ENCODE measurements around the gene AMT.
A peak's percentile ranks its signal among the peaks of the same experiment; 100 is the strongest.

AMT gene, protein sequence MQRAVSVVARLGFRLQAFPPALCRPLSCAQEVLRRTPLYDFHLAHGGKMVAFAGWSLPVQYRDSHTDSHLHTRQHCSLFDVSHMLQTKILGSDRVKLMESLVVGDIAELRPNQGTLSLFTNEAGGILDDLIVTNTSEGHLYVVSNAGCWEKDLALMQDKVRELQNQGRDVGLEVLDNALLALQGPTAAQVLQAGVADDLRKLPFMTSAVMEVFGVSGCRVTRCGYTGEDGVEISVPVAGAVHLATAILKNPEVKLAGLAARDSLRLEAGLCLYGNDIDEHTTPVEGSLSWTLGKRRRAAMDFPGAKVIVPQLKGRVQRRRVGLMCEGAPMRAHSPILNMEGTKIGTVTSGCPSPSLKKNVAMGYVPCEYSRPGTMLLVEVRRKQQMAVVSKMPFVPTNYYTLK

DNA sequence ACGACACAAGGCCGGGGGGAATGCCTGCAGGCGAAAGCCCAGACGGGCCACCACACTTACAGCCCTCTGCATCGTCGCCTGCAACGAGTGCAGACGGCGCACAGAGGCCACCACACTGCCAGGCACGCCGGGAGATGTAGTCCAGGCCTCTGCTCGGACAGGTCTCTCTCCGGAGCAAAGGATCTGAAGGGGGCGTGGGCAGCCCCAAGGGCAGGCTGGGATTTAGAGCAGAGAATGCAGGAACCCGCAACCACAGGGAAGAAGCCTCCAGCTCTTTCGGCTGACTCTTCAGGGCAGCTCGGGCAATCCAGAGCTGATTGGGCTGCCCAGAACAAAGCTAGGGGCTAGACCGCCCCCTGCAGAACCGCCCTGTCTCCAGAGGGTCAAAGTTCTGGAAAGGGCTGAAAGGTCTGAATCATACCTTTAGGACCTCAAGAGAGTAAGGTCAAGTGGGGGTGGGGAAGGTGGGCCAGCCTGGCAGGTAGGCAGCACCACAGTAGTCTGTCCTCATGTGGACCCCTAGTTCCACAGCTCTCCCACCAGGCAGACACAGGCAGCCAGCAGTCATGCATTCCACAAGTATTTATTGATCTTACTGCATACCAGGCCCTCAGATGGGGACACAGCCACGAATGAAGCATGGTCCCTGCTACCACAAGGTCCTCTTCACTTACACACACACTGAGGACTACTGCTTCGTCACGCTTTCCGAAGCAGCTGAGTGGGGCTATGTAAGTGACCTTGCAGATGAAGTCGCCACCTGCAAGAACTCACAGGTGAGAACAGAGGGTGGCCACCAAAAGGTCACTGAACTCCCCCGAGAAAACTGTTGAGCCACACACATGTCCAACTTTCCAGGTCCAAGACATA is at the start of gene AMT:
TSS of gene AMT (minus strand) at position 95 of the 870 bp plus-strand sequence. CDS start at position 72, 23 bp downstream.
- Histone ChIP-seq H3K27ac (ENCODE audit: poor library complexity, severe bottlenecking) (peak within 1 kb of the TSS; percentile 63), H3K9me3 (ENCODE audit: severe bottlenecking) (no peaks in the 10 kb centered on the region), H3K27me3 (ENCODE audit: insufficient read depth, poor library complexity, severe bottlenecking) (no peaks in the 10 kb centered on the region), H3K4me1 (ENCODE audit: insufficient read depth, poor library complexity, severe bottlenecking) (peaks cover 4% of the 10 kb centered on the region), H3K4me3 (ENCODE audit: severe bottlenecking) (no peak within 1 kb of the TSS), H3K36me3 (ENCODE audit: low read depth) (no peaks in the 10 kb centered on the region; the same call in 1 of the 2 replicates)
- ATAC-seq (ENCODE audit: low read depth): no peak
- DNase-seq (ENCODE audit: low spot score): no peak
- TF ChIP-seq, protein P1, sequence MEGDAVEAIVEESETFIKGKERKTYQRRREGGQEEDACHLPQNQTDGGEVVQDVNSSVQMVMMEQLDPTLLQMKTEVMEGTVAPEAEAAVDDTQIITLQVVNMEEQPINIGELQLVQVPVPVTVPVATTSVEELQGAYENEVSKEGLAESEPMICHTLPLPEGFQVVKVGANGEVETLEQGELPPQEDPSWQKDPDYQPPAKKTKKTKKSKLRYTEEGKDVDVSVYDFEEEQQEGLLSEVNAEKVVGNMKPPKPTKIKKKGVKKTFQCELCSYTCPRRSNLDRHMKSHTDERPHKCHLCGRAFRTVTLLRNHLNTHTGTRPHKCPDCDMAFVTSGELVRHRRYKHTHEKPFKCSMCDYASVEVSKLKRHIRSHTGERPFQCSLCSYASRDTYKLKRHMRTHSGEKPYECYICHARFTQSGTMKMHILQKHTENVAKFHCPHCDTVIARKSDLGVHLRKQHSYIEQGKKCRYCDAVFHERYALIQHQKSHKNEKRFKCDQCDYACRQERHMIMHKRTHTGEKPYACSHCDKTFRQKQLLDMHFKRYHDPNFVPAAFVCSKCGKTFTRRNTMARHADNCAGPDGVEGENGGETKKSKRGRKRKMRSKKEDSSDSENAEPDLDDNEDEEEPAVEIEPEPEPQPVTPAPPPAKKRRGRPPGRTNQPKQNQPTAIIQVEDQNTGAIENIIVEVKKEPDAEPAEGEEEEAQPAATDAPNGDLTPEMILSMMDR (IDR thresholded peaks at IDR 0.05; ENCODE audit: poor library complexity, severe bottlenecking): no peak

DNA sequence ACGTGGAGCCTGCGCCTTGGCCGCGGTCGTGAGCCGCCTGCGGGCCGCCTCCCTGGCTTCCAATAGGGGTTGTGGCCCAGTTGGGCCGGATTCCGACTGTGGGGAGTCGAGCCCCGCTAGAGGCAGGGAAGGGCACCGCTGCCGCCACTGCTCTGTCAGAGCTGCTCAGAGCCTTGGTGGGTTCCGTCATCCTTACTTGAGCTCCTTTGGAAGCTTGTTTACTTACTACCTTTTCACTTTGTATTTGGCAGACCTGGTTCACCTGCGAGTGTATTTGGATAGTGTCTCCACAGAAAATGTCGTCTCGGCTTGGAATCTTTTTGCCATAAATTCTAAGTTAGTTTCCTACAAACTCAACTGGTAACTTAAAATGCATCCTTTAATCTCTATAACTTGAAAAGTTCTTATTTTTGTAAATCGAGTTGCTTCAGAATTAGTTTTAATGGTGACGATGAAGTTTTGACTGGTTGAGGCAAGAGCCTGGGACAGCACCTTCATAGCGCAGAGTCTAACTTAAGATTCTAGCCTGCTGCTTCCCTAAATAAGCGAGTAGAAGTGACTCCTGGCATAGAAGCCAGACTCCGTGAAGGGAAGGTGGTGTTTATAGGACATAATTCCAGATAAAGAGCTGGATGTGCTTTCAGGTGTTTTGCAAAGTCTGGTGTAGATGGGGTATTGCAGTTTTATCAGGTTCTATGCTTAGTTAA is 48.6 kb upstream of the AMT start:
- TF ChIP-seq, protein P1 (IDR thresholded peaks at IDR 0.05; ENCODE audit: poor library complexity, severe bottlenecking): no peak
- peak overlapping the region; percentile 91 for H3K27ac ChIP-seq (ENCODE audit: poor library complexity, severe bottlenecking)
- H3K4me3 ChIP-seq (ENCODE audit: severe bottlenecking): peak overlapping the region; percentile 73
- H3K36me3 ChIP-seq (ENCODE audit: low read depth): 0 out of 2 replicates have a peak, but pooled peaks cover 1% of the 10 kb centered on the region
- no peaks in the 10 kb centered on the region for H3K9me3 ChIP-seq (ENCODE audit: severe bottlenecking)
- DNase-seq (ENCODE audit: low spot score) (no peak), ATAC-seq (ENCODE audit: low read depth) (peak; percentile 26)
- peaks cover 6% of the 10 kb centered on the region for H3K4me1 ChIP-seq (ENCODE audit: insufficient read depth, poor library complexity, severe bottlenecking)
- H3K27me3 ChIP-seq (ENCODE audit: insufficient read depth, poor library complexity, severe bottlenecking): no peaks in the 10 kb centered on the region

DNA sequence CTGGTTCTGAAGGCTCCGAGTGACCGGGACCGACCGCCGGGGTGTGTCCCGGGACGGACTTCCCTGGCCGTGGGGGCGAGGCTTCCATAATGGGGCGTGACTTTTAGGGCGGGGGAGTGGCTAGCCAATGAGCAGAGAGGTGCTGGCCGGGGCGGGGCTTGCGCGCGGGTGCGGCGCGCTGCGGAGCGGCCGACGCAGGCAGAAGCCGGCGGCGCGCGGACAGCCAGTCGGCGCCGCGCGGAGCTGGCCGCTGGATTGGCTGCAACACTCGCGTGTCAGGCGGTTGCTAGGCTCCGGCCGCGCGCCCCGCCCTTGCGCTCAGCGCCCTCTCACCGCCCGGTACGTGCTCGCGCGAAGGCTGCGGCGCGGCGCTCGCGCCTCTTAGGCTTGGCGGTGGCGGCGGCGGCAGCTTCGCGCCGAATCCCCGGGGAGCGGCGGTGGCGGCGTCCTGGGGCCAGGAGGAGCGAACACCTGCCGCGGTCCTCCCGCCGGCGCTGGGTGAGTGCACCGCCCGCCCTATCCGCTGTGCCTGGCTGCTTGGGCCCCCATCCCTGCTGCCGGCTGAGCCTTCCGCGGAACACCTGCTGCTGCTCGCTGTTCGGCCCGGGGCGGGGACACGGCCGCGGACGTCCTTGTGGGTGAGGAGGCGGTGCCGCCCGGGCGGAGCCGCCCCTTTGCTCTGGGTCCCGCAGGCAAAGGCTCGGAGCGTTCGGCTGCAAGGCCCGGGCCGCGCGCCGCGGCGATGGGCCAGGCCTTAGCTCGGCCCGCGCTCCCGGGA is 47.9 kb upstream of the AMT start, which contains the start of gene DAG1:
TSS of gene DAG1 (plus strand) at position 332 of the 778 bp plus-strand sequence. CDS start 40,268 bp downstream, outside the sequence.
- DNase-seq (ENCODE audit: low spot score) (peak; percentile 95), ATAC-seq (ENCODE audit: low read depth) (peak; percentile 85)
- Histone ChIP-seq H3K9me3 (ENCODE audit: severe bottlenecking) (no peaks in the 10 kb centered on the region), H3K36me3 (ENCODE audit: low read depth) (no peaks in the 10 kb centered on the region), H3K27ac (ENCODE audit: poor library complexity, severe bottlenecking) (peak within 1 kb of the TSS; percentile 91), H3K4me3 (ENCODE audit: severe bottlenecking) (peak within 1 kb of the TSS; percentile 73), H3K4me1 (ENCODE audit: insufficient read depth, poor library complexity, severe bottlenecking) (peaks cover 6% of the 10 kb centered on the region), H3K27me3 (ENCODE audit: insufficient read depth, poor library complexity, severe bottlenecking) (no peaks in the 10 kb centered on the region)
- TF ChIP-seq, protein P1 (IDR thresholded peaks at IDR 0.05; ENCODE audit: poor library complexity, severe bottlenecking): no peak

DNA sequence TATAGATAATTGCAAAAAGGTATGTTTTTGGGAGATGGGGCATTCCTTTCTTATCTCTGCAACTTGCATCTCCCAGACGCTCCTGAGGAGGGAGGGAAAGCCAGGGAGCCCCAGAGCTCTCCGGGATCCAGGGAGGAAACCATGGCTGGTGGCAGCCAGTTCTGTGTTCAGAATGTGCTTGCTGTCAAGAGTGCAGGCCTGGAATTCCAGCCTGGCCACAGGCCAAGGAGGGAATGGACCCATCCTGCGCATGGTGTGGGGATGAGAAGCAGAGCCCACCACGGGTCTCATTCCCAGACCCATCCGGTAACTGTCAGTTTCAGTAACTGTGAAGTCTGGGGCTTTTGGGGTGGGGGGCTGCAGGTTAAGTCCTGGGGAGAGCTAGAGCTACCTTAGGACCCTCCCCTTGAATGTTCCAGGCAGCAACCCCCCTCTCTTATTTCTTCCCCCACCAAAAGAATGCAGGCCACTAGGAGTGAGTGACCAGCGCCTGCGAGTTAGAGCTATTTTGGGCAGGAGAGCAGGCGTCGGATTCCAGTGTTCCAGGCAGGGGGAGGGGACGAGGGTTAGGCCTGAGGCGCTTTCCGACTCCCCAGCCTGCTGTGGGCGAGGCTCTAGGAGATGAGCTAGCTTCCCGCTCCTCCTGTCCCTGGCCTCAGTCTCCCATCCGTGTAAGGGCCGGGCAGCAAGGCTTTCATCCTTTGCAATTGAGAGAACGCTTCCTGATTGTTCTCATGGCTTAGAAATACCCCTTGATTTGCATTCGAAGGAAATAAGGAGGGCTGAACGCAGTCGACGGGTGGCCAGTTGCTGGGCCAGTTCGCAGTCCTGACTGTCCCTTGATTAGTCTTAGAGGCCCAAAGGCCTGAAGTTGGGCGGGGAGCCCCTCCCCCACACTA is 47.0 kb upstream of the AMT start:
- peaks cover 6% of the 10 kb centered on the region for H3K4me1 ChIP-seq (ENCODE audit: insufficient read depth, poor library complexity, severe bottlenecking)
- DNase-seq (ENCODE audit: low spot score) (peak; percentile 81), ATAC-seq (ENCODE audit: low read depth) (peak; percentile 53)
- no peaks in the 10 kb centered on the region for H3K36me3 ChIP-seq (ENCODE audit: low read depth)
- H3K27ac ChIP-seq (ENCODE audit: poor library complexity, severe bottlenecking): peak overlapping the region; percentile 91
- H3K4me3 ChIP-seq (ENCODE audit: severe bottlenecking): peak overlapping the region; percentile 73
- H3K9me3 ChIP-seq (ENCODE audit: severe bottlenecking): no peaks in the 10 kb centered on the region
- TF ChIP-seq, protein P1 (IDR thresholded peaks at IDR 0.05; ENCODE audit: poor library complexity, severe bottlenecking): no peak
- no peaks in the 10 kb centered on the region for H3K27me3 ChIP-seq (ENCODE audit: insufficient read depth, poor library complexity, severe bottlenecking)

Data from RWPE2 (cell line).